Ishikawa (cell line): ENCODE results near the gene PRKCE.
A peak's percentile ranks its signal among the peaks of the same experiment; 100 is the strongest.

Source experiments
- CEBPB ChIP-seq: IDR thresholded peaks from 2 replicates; pipeline ENCODE4 v1.6.1; 2012
- CREB1 ChIP-seq: IDR thresholded peaks from 2 replicates; pipeline ENCODE4 v1.6.1; 2012; ENCODE audit warnings: low read depth
- EGR1 ChIP-seq: IDR thresholded peaks from 2 replicates; pipeline ENCODE4 v1.6.1; 2012
- EP300 ChIP-seq: IDR thresholded peaks from 2 replicates; pipeline ENCODE4 v1.6.1; 2012; ENCODE audit warnings: borderline replicate concordance
- FOXM1 ChIP-seq: IDR thresholded peaks from 2 replicates; pipeline ENCODE4 v1.6.1; 2012; ENCODE audit warnings: low read depth, borderline replicate concordance
- NFIC ChIP-seq: IDR thresholded peaks from 2 replicates; pipeline ENCODE4 v1.6.1; 2012
- RAD21 ChIP-seq: IDR thresholded peaks from 2 replicates; pipeline ENCODE4 v1.6.1; 2012; ENCODE audit warnings: low read depth
- TAF1 ChIP-seq: IDR thresholded peaks from 2 replicates; pipeline ENCODE4 v1.6.1; 2012; ENCODE audit warnings: low read depth, mild to moderate bottlenecking
- TCF12 ChIP-seq: IDR thresholded peaks from 2 replicates; pipeline ENCODE4 v1.6.1; 2012; ENCODE audit warnings: low read depth
- TEAD4 ChIP-seq: IDR thresholded peaks from 2 replicates; pipeline ENCODE4 v1.6.1; 2012
- YY1 ChIP-seq: IDR thresholded peaks from 2 replicates; pipeline ENCODE4 v1.6.1; 2012; ENCODE audit warnings: low read depth
- ZBTB7A ChIP-seq: IDR thresholded peaks from 2 replicates; pipeline ENCODE4 v1.6.1; 2012; ENCODE audit warnings: low read depth
- TF ChIP-seq, protein P1 (sequence below): IDR thresholded peaks from 2 replicates; pipeline ENCODE4 v1.6.1; 2012
- TF ChIP-seq, protein P2 (sequence below): IDR thresholded peaks from 2 replicates; pipeline ENCODE4 v1.6.1; 2012; ENCODE audit warnings: low read depth, mild to moderate bottlenecking
- TF ChIP-seq, protein P3 (sequence below): IDR thresholded peaks from 2 replicates; pipeline ENCODE4 v1.6.1; 2012

Gene PRKCE

DNA sequence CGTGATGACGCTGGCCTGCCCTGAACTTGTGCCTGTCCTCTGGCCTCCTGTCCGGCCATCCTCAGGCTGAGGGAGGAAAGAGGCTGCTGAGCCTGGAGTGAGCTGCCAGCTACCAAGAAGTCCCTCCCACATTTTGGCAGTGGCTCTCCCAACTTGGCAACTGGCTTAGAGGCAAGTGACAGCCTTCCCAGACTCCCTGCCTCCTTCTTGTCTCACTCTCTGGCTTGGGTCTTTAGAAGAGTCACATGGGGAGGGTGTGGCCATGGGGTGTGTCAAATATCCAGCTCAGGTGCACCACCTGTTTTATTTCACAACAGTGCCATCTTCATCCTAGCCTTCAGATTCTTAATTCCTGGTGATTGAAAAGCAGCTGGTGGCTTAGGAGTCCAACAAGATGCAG is 222.9 kb downstream of the PRKCE start:
- 0 out of 2 replicates have a peak, but pooled peaks have one; percentile 48 for TF ChIP-seq NFIC
- no peak for TF ChIP-seq CREB1
- TF ChIP-seq, protein P1, sequence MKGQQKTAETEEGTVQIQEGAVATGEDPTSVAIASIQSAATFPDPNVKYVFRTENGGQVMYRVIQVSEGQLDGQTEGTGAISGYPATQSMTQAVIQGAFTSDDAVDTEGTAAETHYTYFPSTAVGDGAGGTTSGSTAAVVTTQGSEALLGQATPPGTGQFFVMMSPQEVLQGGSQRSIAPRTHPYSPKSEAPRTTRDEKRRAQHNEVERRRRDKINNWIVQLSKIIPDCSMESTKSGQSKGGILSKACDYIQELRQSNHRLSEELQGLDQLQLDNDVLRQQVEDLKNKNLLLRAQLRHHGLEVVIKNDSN: peak; percentile 70
- 0 out of 2 replicates have a peak, but pooled peaks have one; percentile 18 for TF ChIP-seq CEBPB
- no peak for TF ChIP-seq TEAD4

DNA sequence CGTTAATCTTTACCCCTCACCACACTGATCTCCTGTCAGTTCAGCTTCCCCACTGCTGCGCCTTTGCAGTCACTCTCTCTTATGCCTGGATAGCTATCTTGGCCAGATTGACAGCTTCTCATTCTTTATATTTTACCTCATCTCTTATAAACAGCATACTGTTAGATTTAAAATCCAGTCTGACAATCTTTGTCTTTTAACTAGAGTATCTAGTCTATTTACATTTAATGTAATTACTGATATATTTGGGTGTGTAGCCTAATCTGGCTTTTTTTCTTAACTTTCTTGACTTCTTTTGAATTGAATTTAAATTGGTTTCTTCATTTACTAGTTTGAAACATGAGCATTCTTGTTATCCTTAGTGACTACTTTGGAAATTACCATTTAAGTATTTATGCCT is 225.1 kb downstream of the PRKCE start:
- TF ChIP-seq, protein P2, sequence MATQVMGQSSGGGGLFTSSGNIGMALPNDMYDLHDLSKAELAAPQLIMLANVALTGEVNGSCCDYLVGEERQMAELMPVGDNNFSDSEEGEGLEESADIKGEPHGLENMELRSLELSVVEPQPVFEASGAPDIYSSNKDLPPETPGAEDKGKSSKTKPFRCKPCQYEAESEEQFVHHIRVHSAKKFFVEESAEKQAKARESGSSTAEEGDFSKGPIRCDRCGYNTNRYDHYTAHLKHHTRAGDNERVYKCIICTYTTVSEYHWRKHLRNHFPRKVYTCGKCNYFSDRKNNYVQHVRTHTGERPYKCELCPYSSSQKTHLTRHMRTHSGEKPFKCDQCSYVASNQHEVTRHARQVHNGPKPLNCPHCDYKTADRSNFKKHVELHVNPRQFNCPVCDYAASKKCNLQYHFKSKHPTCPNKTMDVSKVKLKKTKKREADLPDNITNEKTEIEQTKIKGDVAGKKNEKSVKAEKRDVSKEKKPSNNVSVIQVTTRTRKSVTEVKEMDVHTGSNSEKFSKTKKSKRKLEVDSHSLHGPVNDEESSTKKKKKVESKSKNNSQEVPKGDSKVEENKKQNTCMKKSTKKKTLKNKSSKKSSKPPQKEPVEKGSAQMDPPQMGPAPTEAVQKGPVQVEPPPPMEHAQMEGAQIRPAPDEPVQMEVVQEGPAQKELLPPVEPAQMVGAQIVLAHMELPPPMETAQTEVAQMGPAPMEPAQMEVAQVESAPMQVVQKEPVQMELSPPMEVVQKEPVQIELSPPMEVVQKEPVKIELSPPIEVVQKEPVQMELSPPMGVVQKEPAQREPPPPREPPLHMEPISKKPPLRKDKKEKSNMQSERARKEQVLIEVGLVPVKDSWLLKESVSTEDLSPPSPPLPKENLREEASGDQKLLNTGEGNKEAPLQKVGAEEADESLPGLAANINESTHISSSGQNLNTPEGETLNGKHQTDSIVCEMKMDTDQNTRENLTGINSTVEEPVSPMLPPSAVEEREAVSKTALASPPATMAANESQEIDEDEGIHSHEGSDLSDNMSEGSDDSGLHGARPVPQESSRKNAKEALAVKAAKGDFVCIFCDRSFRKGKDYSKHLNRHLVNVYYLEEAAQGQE: no peak
- TF ChIP-seq TAF1 (no peak), EGR1 (no peak), CREB1 (no peak), NFIC (no peak), EP300 (no peak), FOXM1 (no peak), ZBTB7A (no peak), YY1 (no peak), RAD21 (no peak), TCF12 (no peak), CEBPB (no peak), TEAD4 (no peak)
- TF ChIP-seq, protein P1: no peak

DNA sequence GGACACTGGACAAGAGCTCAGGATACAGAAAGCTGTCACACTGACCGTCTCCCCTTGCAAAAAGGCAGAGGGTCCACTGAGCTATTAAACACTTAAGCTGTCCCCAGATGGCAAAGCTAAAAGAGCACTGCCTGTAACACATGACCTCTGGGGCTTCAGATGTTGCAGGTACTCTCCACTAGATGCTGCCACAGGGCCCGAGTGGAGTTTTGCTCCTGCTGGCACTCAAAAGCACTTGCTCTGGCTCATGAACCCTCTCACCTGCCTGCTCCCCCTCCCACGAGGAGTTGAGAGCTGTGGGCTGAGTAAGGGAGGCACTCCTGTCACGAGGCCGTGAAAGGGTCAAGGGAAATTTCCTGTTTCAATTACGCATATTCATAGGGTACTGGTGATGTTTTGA is 227.9 kb downstream of the PRKCE start:
- TF ChIP-seq TEAD4: no peak
- no peak for TF ChIP-seq FOXM1
- TF ChIP-seq TCF12: no peak
- no peak for TF ChIP-seq TAF1
- no peak for TF ChIP-seq ZBTB7A
- TF ChIP-seq EP300: no peak

DNA sequence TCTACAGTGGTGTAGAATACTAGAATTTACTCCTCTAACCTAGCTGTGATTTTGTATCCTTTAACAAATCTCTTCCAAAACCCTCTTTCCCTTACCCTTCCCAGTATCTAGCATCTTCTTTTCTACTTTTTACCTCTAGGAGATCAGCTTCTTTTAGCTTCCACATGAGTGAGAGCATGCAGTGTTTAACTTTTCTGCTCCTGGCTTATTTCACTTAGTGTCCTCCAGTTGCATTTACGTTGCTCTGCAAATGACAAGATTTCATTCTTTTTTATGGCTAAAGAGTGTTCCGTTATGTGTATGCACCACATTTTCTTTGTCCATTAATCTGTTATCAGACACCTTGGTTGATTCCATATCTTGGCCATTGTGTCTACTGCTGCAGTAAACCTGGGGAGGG is 228.5 kb downstream of the PRKCE start:
- TF ChIP-seq EGR1 (no peak), ZBTB7A (no peak), NFIC (no peak), TEAD4 (no peak), FOXM1 (no peak), CREB1 (no peak)
- TF ChIP-seq, protein P1: no peak
- TF ChIP-seq, protein P3, sequence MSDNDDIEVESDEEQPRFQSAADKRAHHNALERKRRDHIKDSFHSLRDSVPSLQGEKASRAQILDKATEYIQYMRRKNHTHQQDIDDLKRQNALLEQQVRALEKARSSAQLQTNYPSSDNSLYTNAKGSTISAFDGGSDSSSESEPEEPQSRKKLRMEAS: no peak

DNA sequence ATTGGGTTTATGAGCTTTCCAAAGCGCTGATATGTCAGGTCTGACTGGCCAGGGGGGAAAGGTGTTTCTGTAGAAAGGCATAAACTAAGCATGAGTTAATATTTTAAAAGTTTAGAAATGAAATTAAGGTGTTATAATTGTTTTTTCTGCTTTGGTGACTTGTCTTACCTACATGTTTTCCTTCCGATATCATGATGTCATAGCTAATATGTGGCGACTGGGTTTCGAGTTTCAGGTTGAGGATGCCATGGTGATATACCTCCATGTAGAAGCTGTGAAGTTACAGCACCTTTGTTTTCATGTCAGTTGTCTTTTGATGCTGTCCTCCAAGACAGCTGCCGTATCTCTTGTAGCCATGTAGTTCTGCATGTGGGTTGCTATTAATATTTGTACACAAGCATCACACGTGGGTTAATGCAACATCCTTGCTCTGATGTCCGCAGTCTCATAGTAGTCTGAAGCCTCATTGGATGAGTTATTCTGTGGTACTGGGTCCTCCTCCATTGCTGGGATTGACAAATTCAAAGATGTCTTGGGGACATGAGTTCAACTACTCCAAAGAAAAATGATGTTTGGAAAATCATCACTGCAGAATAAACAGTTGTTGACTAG is 230.6 kb downstream of the PRKCE start:
- TF ChIP-seq RAD21: no peak
- no peak for TF ChIP-seq TAF1
- no peak for TF ChIP-seq NFIC

DNA sequence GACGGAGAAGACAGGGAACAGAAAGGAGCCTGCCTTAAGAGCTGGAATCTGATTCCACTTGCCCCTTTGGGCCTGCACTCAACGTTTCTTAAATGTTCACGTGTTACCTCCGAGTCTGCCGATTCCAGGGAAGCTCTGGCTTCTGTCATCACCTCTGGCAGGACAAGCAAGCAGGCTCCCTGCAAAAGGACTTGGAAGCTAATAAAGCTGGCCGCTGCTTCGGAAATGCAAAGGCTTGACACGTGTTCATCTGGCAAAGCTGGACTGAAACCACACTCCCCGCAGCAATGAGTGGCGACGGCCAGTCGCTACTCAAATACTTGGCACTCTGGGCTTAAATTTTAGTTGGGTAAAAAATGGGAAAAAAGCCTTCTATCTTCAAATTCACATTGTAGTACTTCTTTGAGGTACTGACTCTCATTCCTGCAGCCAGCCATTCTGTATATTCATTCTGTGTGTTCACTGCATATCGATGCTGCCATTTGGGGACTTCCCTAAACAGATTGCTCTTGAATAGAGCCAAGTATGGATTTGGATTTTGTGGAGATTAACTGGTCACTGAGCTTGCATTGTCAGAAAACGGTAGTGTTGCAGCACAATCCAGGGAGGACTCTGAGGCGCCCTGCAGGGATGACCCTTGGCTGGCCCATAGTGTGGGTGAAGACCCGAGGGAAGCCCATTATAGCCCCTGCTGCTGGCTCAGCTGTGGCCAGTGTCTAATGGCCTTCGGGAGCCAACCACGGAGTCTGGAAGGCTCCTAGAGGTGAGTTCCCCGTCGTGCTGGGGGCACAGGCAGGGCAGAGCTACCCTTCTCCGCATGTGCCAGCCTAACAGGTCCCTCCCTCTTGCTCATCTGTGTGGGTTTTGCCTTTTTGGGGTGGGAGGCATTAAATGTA is 231.5 kb downstream of the PRKCE start:
- TF ChIP-seq TCF12: no peak
- TF ChIP-seq TAF1: no peak
- no peak for TF ChIP-seq ZBTB7A
- no peak for TF ChIP-seq TEAD4

DNA sequence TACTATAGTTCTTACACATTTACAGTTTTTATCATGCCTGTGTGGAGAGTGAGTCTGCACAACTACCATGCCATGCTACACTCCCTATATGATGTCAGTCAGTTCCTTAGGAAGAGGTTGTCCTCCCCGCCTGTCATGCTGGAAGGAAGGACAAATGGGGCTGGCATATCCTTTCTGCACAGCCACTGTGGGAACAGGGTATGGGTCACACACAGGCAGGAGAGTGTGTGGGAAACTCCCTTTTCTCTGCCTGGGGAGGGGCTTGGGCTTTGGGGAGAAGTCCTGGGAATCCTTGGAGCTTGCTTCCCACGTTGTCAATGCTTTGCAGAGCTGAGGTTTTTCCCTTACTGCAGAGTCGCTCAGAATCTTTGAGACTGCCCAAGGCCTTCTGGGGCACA is 232.1 kb downstream of the PRKCE start:
- no peak for TF ChIP-seq CEBPB
- TF ChIP-seq, protein P3: no peak
- TF ChIP-seq TEAD4: no peak
- no peak for TF ChIP-seq EGR1
- no peak for TF ChIP-seq YY1
- TF ChIP-seq EP300: no peak
- TF ChIP-seq, protein P2: no peak
- TF ChIP-seq FOXM1: no peak
- TF ChIP-seq, protein P1: no peak
